Esophagus squamous epithelium (tissue), 4 donors: ENCODE measurements around the gene TMCO1.
A peak's percentile ranks its signal among the peaks of the same experiment; 100 is the strongest.

Source experiments
- CTCF ChIP-seq, 6 experiments: fragments of 450-650 bp in 4 of 6; fragments of 200-600 bp in 2 of 6; sonication (generic) in 2 of 6; IDR thresholded peaks; one replicate each; pipeline ENCODE4 v1.5.1; 2016 to 2019; ENCODE audit warnings: antibody characterized with exemption in 6 of 6, mild to moderate bottlenecking in 4 of 6, moderate library complexity in 4 of 6
- POLR2A ChIP-seq, 4 donors: fragments of 450-650 bp; IDR thresholded peaks; one replicate each; pipeline ENCODE4 v1.6.1; 2017; ENCODE audit warnings: antibody characterized with exemption in 4 of 4, mild to moderate bottlenecking in 4 of 4, moderate library complexity in 3 of 4

GRCh38 chr1:165686121-165686970 is 82.3 kb downstream of the TMCO1 start:
- TF ChIP-seq CTCF (IDR thresholded peaks at IDR 0.05) (peak in 1 of 6 experiments; percentile 5), POLR2A (IDR thresholded peaks at IDR 0.05) (no peak)
